ENCODE results near the gene CHST8.

The CHST8 gene

GRCh38 chr19:33754361-33754760 is 132.6 kb downstream of the CHST8 start:
- Histone ChIP-seq H3K9me3 (ENCODE audit: insufficient read depth, low read length) (no peaks in the 10 kb centered on the region), H3K27me3 (ENCODE audit: low read length) (no peaks in the 10 kb centered on the region), H3K9me2 (replicated peaks; ENCODE audit: insufficient read depth, low read length) (no peaks in the 10 kb centered on the region), H3K79me2 (ENCODE audit: insufficient read depth, low read length) (no peaks in the 10 kb centered on the region), H2AFZ (ENCODE audit: low read depth, low read length, severe bottlenecking) (no peak overlapping the region), H3K4me3 (ENCODE audit: insufficient read depth, low read length, poor library complexity, severe bottlenecking) (no peak overlapping the region), H3K9ac (ENCODE audit: low read length) (no peak overlapping the region), H3K27ac (ENCODE audit: low read depth, low read length) (no peak overlapping the region), H3K36me3 (ENCODE audit: low read length) (no peaks in the 10 kb centered on the region), H3K4me2 (ENCODE audit: low read depth, low read length, poor library complexity, severe bottlenecking) (no peak overlapping the region), H4K20me1 (ENCODE audit: low read depth, low read length) (no peaks in the 10 kb centered on the region), H3F3A (ENCODE audit: insufficient read depth) (no peaks in the 10 kb centered on the region)
- TF ChIP-seq EZH2phosphoT487 (conservative IDR thresholded peaks at IDR 0.05; ENCODE audit: low read length) = no peak
- TF ChIP-seq, protein P1, sequence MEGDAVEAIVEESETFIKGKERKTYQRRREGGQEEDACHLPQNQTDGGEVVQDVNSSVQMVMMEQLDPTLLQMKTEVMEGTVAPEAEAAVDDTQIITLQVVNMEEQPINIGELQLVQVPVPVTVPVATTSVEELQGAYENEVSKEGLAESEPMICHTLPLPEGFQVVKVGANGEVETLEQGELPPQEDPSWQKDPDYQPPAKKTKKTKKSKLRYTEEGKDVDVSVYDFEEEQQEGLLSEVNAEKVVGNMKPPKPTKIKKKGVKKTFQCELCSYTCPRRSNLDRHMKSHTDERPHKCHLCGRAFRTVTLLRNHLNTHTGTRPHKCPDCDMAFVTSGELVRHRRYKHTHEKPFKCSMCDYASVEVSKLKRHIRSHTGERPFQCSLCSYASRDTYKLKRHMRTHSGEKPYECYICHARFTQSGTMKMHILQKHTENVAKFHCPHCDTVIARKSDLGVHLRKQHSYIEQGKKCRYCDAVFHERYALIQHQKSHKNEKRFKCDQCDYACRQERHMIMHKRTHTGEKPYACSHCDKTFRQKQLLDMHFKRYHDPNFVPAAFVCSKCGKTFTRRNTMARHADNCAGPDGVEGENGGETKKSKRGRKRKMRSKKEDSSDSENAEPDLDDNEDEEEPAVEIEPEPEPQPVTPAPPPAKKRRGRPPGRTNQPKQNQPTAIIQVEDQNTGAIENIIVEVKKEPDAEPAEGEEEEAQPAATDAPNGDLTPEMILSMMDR (IDR thresholded peaks at IDR 0.05; ENCODE audit: insufficient read depth, low read length, poor library complexity, severe bottlenecking) = no peak

DNA sequence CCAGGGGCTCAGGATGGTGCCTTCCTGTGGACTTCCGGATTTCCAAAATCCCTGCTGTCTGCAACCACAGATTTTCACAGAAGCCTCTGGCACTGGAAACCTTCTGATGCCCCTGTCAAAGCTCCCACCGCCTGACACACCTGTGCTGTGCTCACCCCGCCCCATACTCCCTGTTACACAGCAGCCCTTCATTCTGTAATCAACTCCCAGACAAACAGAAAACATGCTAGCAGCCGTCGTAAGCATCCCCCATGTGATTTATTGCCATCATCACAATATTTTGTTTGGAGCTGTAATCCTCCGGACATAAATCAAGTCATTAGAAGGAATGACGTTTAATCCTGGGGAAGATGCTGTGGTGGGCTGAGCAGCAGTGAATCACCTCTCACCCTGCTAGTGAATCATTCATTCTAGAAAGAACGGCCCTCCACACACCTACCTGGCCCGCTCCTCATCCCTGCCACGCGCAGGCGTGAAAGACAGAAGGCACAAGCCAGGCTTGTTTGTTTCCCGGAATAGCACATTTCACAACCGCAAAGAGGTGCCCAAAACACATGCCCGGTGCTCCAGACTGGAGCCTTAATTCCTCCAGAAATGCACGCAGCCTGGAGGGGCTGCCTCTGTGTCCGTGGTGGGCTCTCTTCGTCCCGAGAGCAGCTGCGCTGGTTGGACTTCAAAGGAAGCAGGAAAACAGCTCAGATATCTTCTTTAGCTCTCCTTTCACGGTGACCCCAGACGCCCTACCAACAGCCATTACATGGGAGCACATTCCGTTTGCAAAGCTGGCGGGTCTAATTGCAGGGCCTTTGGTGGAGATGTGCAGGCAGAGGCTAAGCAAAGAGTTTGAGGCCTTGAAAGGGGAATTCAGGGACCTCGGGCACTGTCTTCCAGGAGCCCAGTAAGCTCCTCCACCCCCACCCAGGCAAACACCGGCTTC is 133.6 kb downstream of the CHST8 start:
- H3K27ac ChIP-seq (ENCODE audit: low read depth, low read length) = no peak overlapping the region
- H3K4me2 ChIP-seq (ENCODE audit: low read depth, low read length, poor library complexity, severe bottlenecking) = no peak overlapping the region
- H3K9ac ChIP-seq (ENCODE audit: low read length) = no peak overlapping the region
- no peaks in the 10 kb centered on the region for H3K9me2 ChIP-seq (replicated peaks; ENCODE audit: insufficient read depth, low read length)
- no peaks in the 10 kb centered on the region for H3F3A ChIP-seq (ENCODE audit: insufficient read depth)
- no peaks in the 10 kb centered on the region for H3K27me3 ChIP-seq (ENCODE audit: low read length)
- H3K4me3 ChIP-seq (ENCODE audit: insufficient read depth, low read length, poor library complexity, severe bottlenecking) = no peak overlapping the region
- H4K20me1 ChIP-seq (ENCODE audit: low read depth, low read length) = no peaks in the 10 kb centered on the region
- no peak overlapping the region for H2AFZ ChIP-seq (ENCODE audit: low read depth, low read length, severe bottlenecking)
- H3K36me3 ChIP-seq (ENCODE audit: low read length) = no peaks in the 10 kb centered on the region
- TF ChIP-seq EZH2phosphoT487 (conservative IDR thresholded peaks at IDR 0.05; ENCODE audit: low read length) = no peak
- TF ChIP-seq, protein P1 (IDR thresholded peaks at IDR 0.05; ENCODE audit: insufficient read depth, low read length, poor library complexity, severe bottlenecking) = no peak
- H3K79me2 ChIP-seq (ENCODE audit: insufficient read depth, low read length) = no peaks in the 10 kb centered on the region
- no peaks in the 10 kb centered on the region for H3K9me3 ChIP-seq (ENCODE audit: insufficient read depth, low read length)

DNA sequence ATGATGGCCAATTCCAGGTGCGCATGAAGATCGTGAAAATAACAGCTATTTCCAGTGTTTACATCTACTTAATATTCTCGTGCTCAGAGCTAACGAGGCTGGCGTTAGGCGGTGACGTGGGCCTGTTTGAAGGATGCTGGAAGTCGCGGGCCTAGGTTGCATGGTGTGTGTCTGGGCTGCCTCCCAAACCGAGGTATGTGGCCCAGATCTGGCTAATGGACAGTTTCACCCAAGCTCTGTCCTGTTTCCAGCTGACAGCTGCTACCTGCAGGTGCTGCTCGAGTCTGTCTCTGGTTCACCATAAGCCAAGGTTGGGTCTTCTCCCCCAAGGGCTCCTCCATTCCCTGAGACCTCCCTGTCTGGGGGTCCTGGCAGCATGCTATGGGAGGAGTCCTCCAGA is 134.4 kb downstream of the CHST8 start:
- Histone ChIP-seq H3K9me3 (ENCODE audit: insufficient read depth, low read length) (no peaks in the 10 kb centered on the region), H3K27ac (ENCODE audit: low read depth, low read length) (no peak overlapping the region), H3K79me2 (ENCODE audit: insufficient read depth, low read length) (no peaks in the 10 kb centered on the region), H3K36me3 (ENCODE audit: low read length) (no peaks in the 10 kb centered on the region), H4K20me1 (ENCODE audit: low read depth, low read length) (no peaks in the 10 kb centered on the region), H3K4me3 (ENCODE audit: insufficient read depth, low read length, poor library complexity, severe bottlenecking) (no peak overlapping the region), H2AFZ (ENCODE audit: low read depth, low read length, severe bottlenecking) (no peak overlapping the region), H3F3A (ENCODE audit: insufficient read depth) (no peaks in the 10 kb centered on the region), H3K27me3 (ENCODE audit: low read length) (no peaks in the 10 kb centered on the region), H3K9me2 (replicated peaks; ENCODE audit: insufficient read depth, low read length) (no peaks in the 10 kb centered on the region), H3K9ac (ENCODE audit: low read length) (no peak overlapping the region), H3K4me2 (ENCODE audit: low read depth, low read length, poor library complexity, severe bottlenecking) (no peak overlapping the region)
- TF ChIP-seq, protein P1 (IDR thresholded peaks at IDR 0.05; ENCODE audit: insufficient read depth, low read length, poor library complexity, severe bottlenecking) = no peak
- TF ChIP-seq EZH2phosphoT487 (conservative IDR thresholded peaks at IDR 0.05; ENCODE audit: low read length) = no peak
